Activated T-helper 1 cell treated with Interleukin-2 at 50 U/mL for 16 hours (primary cell): ENCODE results near the gene KIFAP3.
A peak's percentile ranks its signal among the peaks of the same experiment; 100 is the strongest.
"Not testable (repeated sequence)": the region's sequence is repeated elsewhere in the genome, so short reads cannot be mapped to it uniquely, and the experiment has no call there.

Experiments
- DNase-seq: peaks from one replicate; pipeline ENCODE4 v3.0.0-alpha.2; 2020; ENCODE audit warnings: low read depth

KIFAP3 gene

DNA sequence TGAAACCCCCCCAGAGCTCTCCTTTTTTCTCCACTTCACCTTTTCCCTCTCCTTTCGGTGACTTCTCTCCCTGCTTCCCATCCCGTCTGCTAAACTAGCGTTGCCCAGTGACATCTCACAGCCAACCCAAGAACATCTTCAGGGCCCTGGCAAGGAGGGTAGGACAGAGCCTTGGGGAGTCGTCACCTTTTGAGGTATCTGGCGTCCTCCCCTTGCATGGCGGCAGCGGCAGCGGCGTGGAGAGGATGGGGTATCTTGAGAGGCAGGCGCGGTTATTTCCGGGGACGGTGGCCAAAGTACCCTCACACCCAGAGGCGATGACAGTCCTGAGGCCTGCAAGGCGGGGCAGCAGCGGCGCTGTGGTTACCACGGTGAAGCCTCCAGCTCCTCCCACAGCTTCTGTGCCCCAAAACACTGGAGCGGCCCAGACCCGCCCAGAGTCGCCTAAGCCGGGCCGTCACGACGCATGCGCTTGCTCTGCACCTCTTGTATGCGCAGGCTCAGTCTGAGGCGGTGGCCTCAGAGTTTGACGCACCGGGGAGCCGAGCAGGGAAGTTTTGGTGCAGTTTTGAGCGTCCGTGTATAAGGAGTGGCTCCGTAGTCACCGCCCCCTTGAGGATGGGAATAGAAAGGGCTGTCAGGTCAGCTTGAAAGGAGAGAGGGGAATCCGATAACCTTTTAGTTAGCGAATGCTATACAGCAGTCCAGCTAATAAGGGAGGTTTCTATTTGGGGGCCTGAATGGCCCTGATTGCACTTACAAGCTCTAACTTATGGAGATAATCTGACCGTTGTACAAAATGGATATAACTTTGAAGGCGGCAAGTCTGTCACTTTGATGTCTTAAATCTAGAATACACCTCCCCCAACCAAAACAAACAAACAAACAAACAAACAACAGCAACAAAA is at the start of gene KIFAP3:
KIFAP3 (minus strand) TSS at position 446 of the 908 bp plus-strand sequence; CDS start at position 218, 228 bp downstream.
- DNase-seq: peak; percentile 92

DNA sequence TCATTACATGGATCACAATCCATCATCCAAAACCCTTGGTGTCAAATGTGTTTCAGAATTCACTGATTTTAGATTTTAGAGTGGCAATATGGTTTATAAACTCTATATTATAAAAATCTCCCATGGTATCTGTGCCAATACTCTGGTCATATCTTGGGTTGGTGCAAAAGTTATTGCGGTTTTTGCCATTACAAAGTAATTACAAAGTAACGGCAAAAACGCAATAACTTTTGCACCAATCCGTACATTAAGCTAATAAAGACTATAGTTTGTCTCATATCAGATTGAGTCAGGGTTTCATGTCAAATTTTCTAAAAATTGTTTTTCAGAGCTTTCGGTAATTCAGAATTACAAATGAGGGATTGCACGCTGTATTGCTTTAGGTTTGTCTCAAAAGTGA is 47.9 kb upstream of the KIFAP3 start:
- DNase-seq: no peak

DNA sequence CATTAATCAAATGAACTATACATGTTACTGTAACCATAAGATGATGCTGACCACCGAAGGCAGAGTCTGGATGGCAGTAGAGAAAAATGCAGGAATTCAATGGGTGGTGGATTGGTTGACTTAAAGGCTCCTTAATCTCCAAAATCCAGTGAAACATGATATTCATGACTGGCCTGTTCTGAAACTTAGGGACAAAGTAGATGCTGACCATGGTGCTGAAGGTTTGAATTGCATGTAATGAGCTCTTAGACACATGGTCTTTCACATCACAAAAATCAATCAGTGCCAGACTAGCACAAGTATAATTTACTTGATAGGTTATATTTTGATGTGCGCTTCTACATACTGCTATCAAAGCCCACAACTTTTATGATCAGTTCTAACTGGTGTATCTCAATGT is 40.4 kb upstream of the KIFAP3 start:
- no peak for DNase-seq

DNA sequence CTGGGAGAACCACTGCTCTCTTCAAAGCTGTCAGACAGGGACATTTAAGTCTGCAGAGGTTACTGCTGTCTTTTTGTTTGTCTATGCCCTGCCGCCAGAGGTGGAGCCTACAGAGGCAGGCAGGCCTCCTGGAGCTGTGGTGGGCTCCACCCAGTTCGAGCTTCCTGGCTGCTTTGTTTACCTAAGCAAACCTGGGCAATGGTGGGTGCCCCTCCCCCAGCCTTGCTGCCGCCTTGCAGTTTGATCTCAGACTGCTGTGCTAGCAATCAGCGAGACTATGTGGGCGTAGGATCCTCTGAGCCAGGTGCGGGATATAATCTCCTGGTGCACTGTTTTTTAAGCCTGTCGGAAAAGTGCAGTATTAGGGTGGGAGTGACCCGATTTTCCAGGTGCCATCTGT is 38.6 kb upstream of the KIFAP3 start:
- DNase-seq: not testable (repeated sequence)

DNA sequence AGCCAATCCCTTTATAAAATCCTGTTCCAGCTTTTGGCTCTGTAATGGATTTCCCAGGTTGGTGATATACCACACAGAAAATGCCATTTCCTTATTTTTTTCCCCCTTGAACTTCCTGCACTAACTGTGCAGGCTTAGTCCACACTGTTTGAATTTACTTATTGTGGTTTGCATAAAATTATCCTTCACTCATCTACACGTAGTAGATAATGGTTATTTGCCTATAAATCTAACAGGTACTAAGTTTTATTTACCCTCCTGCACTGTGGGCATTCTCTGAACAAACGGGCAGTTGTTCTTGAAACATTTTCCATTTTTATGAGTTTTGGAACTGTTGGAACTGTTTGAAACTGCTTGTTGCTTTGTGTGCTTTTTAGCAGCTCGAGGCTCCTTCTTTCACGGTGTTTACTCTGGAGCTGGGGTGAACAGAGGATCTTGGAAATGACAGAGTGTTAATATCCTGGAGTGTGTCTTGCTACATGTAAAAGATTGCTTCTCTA is 23.0 kb upstream of the KIFAP3 start:
- no peak for DNase-seq

DNA sequence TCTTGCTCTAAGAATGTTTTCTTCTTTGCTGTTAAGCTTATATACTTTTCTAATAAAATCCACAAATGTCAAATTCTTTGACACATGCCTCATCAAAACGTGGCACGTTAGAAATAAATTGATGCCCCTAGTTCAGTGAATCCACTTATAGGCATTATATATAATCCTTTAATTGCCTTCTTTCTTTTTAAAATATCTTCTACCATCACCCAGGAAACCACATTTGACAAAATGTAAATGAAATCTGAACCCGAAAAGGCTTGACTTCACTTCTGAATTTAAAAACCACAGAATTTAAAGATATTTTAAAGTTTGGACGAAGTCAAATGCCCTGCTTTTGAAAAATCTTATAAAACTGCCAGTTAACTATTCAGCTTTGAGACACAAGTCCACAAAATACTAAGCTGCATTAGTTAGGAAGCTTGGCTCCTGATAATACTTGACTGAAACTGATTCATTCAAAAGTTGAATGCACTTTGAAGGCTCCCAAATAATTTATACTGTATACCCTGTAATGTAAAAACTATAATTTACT is 22.4 kb upstream of the KIFAP3 start:
- no peak for DNase-seq

DNA sequence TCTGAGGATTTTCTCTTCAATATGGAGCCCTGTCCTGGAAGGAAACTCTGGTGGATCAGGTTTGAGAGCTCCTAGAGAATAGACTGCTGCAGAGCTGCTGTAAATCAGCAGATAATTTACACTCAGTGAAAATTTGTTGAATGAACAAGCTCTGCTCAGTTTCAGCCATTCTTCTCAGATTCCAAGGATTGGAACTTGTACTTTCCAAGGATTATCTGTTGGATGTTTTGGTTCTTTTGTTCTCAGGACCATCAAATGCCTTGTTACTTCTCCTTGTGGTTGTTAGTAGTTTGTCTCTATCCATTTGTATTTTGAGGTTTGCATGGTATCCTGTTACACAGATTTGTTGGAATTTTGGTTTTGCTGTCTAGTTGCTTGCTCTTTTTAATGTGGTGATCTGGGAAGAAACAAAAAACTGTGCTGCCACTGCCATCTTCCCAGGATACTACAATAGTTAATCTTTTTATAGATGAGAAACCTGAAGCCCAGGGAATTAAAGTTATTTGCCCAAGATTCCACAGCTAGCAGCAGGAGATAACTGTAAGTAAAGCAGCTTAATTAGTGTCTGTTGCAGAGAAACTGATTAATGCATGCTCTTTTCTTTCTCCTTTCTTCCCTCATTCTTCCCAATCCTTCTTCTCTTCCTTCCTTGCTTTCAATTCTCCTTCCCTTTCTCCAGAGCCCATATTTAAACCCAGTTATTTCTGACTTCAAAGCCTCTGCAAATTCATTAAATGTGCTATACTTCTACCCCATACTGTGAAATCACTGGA is 21.7 kb upstream of the KIFAP3 start:
- DNase-seq: no peak

DNA sequence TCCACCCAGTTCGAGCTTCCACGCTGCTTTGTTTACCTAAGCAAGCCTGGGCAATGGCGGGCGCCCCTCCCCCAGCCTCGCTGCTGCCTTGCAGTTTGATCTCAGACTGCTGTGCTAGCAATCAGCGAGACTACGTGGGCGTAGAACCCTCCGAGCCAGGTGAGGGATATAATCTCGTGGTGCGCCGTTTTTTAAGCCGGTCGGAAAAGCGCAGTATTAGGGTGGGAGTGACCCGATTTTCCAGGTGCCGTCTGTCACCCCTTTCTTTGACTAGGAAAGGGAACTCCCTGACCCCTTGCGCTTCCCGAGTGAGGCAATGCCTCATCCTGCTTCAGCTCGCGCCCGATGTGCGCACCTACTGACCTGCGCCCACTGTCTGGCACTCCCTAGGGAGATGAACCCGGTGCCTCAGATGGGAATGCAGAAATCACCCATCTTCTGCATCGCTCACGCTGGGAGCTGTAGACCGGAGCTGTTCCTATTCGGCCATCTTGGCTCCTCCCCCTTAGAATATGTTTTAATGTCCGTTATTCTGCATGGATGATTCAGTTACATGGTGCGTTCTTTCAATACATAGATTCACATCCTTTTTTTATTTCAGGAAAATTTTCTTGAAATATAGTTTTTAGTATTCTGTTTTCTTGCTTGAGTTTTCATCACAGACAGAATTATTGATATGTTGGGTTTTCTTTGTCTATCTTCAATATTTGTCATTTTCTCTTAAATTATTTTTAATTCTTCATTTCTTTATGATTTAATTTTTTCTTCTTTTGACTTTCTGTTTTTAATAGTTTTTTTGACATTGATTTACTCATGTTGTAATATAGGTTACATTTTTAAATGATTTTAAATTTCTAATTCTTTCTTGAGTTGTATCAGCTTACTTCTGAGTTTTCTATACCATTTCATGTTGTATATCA is 20.5 kb upstream of the KIFAP3 start:
- not testable (repeated sequence) for DNase-seq

DNA sequence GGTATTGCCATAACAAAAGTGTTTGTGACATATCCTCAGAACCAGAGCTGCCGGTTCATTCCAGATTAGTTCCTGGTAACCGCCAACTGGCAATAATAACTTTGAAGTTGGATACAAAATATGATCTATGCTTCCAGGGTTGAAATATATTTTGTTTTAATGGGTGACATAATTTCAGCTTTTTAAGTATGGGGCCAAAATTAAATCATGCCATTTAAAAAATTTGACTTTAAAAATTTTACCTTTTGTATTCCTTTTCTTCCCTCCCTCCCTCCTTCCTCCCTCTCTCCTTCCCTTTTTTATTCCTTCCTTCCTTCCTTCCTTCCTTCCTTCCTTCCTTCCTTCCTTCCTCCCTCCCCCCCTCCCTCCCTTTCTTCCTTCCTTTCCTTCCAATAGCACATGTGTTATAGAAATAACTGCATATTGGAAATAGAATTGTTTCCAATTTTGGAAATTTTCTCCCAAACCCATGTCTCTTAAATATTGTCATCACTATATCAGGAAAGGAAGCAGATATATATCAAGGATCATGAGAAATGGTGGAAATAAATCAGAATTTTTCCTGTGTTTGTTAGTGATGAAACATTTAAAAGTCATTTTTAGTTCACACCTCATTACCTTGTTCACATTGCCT is 12.0 kb upstream of the KIFAP3 start:
- DNase-seq: no peak

DNA sequence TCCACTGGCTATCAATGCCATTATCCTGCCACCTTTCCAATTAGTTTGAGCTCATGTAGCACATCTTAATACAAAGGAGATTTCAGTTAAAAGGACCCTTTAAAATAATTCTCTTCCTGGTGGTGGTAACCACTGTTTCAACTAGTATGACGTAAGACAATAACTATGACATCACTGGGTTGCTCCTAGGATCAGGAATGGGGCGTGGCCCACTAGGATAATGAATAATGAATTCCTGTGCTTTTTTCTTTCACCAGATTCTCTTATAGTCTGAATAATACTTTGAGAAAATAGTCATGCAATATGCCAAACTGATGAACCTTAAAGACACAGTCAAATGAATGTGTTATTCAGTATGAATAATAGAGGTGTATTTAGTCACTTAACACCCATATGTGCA is 10.6 kb upstream of the KIFAP3 start:
- no peak for DNase-seq

DNA sequence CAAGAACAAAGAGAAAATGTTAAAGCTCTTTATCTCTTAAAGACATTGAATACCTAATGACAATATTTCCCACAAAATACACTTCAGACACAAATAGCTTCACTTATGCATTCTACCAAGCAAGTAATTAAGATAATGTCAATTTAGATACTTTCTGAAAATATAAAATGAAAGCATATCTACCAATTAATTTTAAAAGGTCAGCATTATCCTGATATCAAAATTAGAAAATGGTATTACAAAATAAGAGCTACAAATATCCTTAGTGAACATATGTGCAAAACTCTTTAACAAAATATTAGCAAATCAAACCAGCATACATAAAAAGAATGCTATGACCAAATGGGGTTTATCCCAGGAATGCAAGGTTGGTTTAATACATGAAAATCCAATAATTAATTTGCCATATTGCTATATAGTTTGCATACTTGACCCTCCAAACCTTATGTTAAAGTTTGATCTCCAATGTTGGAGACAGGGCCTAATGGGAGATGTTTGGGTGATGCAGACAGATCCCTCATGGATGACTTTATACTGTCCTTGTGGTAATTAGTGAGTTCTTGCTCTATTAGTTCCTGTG is 4.2 kb upstream of the KIFAP3 start:
- DNase-seq: no peak

DNA sequence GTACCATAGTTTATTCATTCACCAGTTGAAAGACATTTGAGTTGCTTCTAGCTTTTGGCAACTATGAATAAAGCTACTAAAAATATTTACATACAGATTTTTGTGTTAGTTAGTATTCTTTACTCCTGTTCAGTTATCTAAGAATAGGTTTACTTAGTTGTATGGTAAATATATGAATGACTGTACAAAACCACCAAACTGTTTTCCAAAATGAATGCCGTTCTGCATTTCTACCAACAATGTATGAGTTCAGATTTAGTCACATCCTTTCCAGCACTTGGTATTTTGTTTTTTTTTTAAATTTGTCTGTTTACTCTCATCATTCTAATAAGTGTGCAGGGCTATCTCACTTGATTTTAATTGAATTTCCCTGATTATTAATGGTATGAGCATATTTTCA is 3.4 kb upstream of the KIFAP3 start:
- DNase-seq: no peak

DNA sequence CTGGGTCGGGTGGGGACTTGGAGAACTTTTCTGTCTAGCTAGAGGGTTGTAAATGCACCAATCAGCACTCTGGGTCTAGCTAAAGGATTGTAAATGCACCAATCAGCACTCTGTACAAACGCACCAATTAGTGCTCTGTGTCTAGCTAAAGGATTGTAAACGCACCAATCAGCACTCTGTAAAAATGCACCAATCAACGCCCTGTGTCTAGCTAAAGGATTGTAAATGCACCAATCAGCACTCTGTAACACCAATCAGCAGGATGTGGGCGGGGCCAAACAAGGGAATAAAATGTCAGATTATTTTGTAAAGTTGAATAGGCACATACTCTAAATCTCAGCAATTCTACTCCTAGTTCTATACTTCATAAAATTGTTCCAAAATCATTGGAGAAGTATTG is 2.5 kb upstream of the KIFAP3 start:
- DNase-seq: not testable (repeated sequence)

DNA sequence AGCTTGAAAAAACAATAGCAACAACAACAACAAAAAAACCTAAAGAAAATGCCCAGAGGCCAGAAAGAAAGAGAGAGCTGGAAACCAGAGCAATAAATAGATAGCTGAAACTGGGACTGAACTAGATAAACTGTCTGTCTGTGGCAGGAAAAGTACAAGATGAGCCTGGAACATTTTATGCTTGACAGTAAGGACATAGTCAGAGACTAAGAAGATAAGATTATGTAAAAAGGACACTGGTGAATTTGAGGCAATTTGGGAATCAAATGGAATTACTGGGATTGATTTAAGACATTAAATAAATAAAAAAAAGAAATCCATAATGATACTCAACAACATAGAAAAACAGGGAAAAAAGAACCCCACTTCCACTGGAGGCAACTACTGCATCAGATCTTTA is 1.7 kb upstream of the KIFAP3 start:
- DNase-seq: no peak

DNA sequence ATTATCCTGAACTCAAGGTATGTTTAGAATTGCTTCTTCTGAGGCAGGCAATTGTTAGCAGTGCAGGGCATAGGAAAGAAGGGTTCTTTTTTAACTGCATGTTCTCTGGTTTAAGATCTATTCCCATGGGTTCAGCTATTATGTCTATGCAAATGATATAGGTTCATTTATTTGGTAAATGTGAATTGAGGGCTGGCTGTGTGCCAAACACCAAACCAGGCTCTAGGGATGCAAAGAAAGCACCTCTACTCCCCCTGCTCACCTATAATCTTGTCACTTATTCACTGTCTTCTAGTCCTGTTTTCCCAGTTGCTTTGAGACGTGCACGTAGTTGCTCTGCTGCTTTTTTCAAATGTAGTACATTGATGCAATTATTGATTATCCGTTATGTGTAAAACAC is 691 bp upstream of the KIFAP3 start:
- no peak for DNase-seq

DNA sequence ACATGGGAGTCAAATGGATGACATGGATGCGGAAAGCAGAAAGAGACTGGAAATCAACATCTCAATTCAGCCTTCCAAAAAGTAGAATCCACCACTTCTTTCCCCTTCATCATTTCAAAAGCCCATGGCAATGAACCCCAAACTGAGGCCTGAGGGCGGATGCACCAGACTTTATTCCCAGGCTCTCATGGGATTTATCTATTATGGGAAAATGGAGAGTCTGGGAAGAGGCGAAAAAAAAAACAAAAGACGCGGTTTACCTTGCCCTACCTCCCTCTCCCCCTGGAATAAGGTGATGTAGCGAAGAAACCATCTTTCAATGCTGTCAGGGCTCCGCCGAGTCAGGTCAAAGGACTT is 624 bp downstream of the KIFAP3 start:
- DNase-seq: no peak

DNA sequence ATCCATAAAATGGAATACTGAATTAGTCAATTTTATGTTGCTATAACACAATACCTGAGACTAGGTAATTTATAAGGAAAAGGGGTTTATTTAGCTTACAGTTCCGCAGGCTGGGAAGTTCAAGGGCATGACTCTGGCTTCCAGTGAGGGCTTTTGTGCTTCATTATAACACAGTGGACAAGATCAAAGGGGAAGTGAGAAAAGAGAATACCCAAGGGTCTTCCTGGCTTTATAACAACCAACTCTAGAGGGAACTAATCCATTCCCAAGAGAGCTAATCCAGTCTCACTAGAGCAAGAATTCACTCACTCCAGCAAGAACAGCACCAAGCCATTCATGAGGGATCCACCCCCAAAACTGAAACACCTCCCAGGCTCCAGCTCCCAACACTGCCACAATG is 3.1 kb downstream of the KIFAP3 start:
- DNase-seq: no peak

DNA sequence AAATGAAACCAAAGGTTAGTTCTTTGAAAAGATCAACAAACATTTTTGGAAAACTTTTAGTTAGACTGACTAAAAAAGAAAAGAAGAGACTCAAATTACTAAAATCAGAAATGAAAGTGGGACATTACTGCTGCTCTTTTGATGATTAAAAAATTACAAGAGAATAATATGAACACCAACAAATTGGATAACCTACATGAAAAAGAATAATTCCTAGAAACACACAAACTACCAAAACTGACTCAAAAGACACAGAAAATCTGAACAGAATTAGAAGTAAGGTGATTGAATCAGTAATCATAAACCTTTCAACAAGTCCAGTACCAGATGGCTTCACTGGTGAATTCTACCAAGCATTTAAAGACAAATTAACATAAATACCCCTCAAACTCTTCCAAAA is 5.6 kb downstream of the KIFAP3 start:
- DNase-seq: no peak

DNA sequence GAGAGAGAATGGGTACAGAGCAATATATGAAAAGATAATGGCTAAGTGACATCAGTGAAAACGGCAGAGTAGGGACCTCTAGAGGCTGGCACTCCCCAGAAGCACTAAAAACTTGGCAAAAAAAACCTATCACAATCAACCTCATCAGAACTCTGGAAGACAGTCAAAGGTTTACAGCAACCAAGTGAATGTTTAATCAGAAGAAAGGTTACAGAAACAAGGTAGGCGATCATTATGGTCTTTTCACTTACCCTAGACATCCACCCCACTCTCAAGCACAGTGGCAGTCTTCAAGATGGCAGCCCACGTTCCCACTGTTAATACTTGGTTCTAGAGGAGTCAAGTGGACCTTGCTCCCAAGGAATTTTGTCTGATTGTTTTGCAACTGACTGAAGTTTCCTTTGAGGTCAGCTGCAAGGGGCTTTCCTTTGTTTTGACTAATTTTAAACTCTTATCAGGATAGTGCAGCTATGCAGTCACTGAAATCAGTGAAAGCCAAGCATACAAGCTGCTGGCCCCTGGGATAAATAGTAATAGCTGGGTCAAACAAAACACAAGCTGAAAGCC is 7.2 kb downstream of the KIFAP3 start:
- DNase-seq: no peak

DNA sequence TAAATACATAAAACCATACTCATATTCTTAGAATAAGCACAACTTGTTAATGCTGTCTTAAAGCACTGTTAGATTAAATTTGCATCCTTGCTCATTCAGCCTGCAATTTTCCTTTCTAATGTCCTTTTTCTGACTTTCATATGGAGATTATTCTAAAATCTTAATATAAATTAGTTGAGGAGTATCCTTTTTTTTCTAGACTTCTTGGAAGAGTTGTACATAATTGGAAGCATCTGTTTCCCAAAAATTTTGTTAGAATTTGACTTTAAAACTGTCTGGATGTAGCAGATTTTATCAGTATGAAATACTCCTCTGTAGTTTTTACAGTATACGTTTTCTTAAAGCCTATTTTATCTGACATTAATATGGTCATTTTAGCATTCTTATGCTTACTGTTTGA is 9.7 kb downstream of the KIFAP3 start:
- DNase-seq: no peak
